IPS-11a (cell line): ENCODE results near the gene PCSK5.

Experiments used
- H3K4me3 ChIP-seq: one replicate; pipeline ENCODE4 v1.5.1; 2013; ENCODE audit warnings: low read depth, low read length, control low read depth

PCSK5 gene

DNA sequence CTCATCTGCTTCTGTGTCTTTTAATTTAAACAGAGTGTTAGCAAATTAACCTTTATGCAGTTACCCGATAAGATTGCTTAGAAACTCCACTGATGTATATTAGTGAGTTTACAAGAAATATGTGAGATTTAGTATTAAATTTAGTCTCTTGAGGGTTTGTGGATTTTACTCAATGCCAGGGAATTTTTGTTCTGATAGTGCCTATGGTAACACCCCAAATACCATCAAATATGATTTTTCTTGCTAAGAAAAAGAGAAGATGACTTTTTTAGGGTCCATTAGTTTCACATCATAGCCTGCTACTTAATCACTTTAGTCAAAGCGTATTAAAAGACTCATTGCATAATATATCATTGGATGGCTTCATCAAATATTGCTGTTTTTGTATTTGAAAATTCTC is 224.9 kb downstream of the PCSK5 start:
- no peak overlapping the region for H3K4me3 ChIP-seq

DNA sequence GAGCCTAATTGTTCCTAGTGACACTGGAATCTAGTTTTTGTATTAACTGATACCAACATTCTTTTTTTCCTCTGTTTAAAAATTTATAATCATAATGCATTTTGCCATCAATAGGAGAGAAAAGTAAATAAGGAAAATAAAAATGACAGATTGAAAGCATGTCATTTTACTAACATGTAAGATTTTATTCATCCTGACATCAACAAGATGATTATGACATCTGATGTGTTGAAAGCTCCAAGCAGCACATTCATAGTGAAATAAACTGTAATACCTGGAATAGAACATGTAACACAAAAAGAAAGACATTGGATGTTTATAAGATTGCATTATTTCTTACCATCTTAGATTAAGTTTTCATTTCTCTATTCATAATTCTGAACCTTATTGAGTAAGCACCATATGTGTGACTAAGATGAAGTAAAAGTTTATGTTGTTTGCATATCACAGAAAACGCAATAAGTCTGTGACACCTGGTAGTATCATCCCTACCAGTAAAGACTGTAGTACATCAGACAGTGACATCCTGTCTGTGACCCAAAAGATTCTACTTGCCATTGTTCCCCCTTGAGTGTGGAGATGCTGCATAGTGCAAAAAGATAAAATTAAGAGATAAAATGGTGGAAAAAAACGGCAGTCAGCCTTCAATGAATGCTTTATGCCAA is 225.6 kb downstream of the PCSK5 start:
- H3K4me3 ChIP-seq: no peak overlapping the region

DNA sequence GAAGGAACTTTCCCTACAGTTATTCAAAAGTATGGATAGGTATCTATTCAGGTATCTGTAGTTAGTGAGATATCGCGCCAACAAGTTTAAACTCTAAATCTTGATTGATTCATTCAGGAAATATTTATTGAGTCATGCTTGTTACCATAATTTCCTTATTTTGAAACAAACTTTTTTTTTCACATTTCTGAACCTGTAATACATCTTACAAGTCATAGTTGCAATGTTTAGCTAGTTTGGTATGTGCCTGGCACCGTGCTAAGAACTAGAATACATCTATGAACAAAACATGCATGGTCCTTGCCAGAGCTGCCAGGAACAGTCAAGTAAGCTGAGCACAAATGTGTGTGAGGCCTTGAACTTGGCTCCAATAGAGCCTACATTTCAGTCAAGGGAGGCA is 226.4 kb downstream of the PCSK5 start:
- H3K4me3 ChIP-seq: no peak overlapping the region

DNA sequence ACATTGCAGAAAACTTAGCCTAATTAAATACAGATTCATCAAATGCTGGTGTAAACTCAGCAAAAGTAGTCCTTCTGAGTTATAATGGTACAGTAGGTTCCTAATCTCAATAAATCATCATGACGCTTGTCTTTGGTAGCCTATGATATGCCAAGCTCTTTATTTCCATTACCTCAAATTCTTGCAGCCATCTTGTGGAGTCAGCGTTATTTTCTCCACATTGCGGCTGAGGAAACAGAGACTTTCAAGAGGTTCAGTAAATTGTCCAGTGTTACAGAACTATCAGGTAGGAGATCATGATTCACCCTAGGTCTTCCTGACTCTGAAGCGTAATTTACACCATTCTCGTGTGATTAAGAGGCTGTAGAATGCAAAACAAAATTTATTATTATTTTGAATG is 237.2 kb downstream of the PCSK5 start:
- H3K4me3 ChIP-seq: no peak overlapping the region

DNA sequence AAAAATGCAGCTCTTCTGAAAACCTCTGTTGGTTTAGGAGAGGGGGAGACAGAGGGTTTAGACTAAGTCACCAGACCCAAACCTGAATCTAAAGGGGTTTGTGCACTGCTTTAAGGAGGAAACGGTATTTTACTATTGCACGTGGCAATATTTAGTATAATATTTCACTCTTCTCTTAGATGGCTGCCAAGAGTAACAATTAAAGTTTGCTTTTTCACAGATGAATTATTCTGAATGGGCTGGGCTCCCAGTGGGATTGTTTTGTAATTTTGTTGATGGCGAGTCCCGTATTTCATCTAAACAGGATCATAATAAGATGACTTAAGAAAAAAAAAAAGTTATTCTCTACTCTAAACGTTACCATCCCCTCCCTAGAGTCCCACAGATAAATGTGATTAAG is 245.4 kb downstream of the PCSK5 start:
- H3K4me3 ChIP-seq: no peak overlapping the region

DNA sequence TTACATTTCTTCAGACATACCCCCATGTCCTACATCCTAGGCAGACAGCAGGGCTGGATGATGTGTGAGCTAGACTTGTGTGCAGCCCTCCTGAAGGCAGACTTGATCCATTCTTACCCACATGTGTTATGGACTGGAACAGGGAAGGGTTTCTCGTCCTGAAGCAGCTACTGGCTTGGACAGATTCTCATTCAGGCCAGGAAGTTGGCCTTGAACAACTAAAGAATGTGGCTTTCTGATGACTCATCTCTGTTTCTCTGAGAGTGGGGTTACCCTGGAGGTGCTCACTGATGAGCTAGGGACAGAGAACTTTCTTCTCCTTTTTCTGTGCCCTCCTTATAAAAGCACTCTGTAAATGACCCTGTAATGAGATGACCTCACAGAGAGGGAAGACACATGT is 246.5 kb downstream of the PCSK5 start:
- H3K4me3 ChIP-seq: no peak overlapping the region

DNA sequence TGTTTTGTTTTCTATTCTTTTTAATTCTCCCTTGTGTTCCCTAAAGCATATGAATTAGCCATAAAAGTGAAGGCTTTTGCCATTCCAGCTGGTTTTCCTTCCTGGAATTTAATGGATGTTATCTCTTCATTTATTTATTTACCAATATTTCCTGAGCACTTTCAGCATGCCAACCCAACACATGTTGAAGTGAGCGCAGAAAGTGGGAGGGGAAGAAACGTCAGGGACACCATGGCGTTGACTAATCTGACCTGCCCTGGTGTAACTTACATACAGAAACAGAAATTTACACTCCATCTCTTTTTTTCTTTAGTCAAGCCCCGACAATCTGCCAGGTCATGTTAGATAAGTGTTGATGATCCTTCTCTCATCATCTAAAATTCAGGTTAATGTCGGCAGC is 247.5 kb downstream of the PCSK5 start:
- no peak overlapping the region for H3K4me3 ChIP-seq

DNA sequence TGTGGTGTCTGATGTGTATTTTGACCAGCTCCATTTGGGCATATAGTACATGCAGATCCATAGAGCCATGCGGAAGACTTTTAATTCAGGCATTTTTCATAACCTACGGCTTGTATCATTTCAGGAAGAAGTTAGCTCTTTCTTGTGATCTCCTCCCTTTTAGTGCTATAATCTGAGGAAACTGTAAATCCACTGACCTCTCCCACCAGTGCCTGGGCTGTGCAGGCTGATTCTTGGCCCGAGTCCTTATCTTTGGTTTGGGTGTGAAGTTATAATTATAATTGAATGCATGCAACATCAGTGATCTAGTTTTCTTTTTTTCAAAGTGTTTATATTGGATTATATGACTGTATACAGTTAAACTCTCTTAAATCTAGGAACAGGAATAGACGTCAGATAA is 247.9 kb downstream of the PCSK5 start:
- no peak overlapping the region for H3K4me3 ChIP-seq

DNA sequence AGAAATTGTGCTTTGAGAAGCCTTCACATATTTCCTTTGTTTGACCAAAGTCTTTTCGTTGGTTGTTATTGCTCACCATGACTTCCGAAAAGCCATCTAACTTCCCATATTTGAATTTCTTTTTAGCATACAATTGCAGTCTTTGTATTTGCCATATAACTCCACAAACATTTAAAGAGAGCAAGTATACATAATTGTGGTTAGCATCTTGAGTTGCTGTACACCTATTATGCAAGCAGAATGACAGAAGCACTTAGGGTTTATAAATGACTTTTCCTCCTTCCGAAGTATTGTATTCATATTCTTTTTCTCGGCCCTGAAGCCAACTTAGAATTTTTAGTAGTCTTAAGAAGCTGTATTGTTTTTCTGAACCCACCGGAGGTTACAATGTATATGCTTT is 253.4 kb downstream of the PCSK5 start:
- H3K4me3 ChIP-seq: no peak overlapping the region

DNA sequence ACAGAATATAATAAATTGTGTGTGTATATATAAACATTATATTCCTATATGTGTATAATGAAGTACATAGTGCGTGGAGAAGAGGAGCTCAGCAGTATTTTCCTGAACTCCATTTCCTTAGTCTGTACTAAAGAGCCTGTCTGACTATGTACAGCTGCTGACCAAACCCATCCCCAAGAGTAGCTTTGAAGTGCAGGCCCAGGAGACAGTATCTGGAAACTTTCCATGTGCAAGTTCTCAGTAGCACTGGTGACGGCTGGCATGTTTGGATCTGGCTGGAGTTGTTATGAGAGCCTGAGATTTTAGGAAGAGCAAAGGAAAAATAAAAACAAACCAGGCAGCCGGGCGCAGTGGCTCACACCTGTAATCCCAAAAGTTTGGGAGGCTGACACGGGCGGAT is 259.5 kb downstream of the PCSK5 start:
- H3K4me3 ChIP-seq: no peak overlapping the region

DNA sequence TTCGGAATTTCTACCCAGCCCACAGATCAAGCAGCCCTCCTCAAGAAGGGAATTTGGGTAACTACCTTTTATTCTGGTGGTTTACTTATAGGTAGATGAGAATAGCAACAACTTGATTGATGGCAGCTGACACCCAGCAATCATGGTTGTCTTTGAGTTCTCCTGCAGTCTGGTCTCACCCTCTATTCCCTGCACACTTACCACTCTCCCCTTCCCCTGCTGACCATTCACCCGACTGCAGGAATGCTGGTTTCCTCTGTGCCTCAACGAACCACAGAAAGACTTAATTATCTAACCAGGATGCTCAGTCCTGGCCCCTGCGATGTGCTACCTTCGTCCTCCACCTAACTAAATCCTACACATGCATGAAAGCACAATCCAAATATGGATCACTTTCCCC is 260.8 kb downstream of the PCSK5 start:
- H3K4me3 ChIP-seq: no peak overlapping the region

DNA sequence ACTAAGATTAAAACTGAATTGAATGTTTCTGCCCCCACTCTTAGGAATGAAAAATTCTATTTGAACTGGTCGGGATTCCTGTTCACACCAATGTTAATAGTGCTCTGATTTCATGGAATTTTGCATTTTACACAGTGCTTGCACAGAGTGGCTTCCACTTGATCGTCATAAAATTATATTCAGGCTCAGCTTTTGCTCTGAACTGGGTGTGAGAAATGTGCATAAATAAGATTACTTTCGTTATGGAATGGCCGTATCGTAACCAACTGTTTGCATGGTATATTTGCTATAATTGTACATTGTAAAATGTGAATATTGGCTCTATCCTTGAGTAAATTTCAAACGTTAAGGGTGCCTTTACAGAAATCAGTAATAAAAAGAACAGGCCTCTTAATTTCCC is 262.9 kb downstream of the PCSK5 start:
- H3K4me3 ChIP-seq: no peak overlapping the region

DNA sequence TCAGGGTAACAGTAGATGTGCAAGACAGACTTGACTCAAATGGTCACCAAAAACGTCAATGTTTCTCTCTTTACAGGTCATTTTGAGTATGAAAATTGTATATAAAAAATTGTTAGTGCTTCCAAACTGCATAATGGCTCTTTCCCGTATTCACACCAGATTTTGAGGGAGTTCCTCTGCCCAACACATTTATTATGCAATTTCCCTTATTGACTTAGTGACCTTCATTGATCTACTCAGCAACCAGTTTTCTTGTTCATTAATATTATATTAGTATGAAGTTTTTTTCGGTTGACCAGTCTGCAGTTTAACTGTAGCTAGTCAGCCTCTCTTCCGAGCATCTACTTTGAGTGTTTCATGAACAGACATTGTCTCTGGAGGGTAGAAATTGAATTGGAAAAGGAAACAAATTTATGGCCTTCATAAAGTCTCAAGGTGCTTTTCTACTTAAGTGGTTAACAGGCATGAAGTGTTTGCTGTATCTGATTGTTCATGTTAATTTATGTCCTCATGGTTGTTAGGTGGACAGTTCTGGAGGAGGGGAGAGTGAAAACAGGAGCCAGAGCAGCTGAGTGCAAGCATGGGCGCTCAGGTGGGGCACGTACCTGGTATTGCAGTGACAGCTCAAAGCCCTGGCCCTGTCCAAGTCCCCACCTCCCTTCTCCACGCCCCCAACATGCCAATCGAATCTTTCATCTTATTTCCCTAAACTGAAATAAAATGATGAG is 263.6 kb downstream of the PCSK5 start:
- H3K4me3 ChIP-seq: no peak overlapping the region

DNA sequence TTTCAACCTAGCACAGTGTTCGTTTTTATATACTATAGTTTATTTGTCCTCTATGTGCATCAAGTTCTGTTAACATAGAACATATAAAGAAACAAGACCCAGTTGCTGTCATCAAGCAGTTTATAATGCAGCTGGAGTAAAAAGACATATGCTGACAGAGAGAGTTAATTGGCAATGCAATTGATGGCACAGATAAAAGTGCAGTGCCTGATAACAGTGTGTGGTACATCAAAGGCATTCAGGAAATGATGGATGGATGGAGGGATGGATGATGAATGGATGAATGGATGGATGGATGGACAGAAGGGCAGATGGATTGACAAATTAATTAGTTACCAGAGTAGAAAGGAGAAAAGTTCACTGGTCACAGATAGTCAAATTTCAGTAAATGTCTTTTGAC is 264.9 kb downstream of the PCSK5 start:
- no peak overlapping the region for H3K4me3 ChIP-seq

DNA sequence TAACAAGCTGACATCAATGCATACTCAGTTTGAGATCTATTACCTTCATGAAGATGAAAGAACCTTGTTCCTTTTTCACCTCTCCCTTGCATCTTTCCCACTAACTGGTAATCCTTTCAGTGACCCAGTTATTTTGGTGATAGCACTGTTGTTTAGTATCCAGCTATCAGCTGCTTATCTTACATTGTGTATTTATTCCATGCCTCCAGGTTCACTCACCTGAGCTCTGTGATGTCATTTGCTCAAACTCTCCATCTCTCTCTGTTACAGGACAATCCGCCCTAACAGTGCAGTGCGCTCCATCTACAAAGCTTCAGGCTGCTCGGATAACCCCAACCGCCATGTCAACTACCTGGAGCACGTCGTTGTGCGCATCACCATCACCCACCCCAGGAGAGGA is 268.2 kb downstream of the PCSK5 start:
- no peak overlapping the region for H3K4me3 ChIP-seq

DNA sequence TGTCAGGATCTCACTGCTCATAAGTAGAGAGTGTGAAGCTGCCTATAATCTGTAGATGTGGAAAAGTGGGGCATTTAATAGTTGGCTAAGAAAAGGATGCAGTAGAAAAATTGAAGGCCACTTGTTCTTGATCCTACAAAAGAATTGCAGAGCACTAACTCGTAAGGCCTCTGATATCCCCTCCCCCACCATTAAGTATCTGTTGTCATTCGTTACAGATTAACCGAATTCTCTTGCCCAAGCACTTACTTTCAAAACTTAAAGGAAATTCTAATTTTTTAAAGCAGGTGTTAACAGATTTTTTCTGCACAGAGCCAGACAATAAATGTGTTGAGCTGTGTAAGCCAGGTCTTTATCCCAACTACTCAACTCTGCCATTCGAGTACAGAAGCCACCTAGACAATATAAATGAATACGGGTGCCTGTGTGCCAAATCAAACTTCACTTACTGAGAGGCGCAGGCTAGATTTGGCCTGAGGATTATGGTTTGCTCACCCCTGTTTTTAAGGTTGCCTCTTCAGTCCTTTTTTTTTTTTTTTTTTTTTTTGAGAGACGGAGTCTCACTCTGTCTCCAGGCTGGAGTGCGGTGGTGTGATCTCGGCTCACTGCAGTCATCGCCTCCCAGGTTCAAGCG is 268.9 kb downstream of the PCSK5 start:
- H3K4me3 ChIP-seq: no peak overlapping the region

DNA sequence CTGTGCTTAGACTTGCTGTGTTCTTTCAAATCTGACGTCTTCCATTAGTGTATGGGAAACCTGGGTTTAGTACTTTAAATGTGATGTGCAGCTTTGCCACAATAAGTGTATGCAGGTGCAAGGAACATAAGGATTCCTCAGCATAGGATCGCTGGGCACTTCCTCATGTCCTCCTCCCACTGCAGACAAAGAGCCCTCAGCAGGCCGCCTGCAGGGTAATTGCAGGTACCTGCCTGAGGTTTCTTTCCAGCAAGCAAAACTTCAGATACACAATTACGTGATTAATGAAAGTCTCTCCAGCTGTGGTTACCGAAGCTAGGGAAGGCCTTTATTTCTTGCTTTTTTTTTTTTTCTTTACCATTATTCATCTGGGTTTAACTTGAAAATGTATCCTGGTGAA is 270.6 kb downstream of the PCSK5 start:
- no peak overlapping the region for H3K4me3 ChIP-seq

DNA sequence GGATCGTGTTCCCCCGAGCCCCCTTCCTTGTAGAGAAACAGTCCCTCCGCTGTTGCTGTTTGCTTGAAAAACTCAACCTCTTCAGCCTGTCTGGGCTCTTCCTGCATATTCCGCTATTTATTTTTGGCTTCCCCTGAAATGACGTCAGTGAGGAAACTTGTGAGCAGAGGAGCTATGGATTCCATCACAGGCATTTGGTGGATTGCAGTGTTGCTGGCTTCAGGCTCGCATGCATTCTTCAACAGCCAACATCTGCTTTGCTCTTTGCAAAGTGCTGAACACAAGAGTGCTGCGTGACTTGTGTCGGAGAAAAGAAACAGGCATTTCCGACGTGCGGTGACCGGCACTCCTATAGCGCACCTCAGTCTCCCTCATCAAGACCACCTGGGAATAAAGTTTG is 271.1 kb downstream of the PCSK5 start:
- no peak overlapping the region for H3K4me3 ChIP-seq

DNA sequence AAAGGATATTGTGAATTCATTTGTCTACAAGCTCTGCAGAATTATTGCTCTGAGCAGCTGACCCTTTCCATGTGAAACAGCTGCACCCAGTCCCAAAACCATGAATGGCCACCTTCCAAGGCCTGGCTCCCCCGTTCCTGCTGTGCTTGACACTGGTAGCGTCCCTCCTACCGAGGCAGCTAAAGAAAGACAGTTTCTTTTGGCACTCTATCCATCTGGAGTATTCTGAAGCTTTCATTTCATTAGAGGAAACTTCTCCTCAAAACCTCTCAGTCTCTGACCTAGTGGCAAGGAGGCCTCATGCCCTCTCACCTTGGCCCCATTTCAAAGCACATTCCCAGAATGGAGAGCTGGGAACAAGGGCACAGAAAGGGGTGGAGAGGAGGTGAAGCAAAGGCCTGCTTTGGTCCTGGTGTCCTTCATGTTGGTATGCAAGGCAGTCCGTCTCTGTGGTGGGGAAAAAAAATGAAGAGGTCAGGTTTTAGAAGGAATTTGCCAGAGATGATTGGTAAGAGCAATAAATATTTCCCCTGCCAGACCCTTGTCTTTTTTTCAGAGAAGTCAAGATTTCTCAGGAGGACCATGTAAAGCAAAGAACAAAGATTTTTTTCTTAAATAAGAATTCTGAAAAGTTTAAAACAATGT is 271.7 kb downstream of the PCSK5 start:
- H3K4me3 ChIP-seq: no peak overlapping the region

DNA sequence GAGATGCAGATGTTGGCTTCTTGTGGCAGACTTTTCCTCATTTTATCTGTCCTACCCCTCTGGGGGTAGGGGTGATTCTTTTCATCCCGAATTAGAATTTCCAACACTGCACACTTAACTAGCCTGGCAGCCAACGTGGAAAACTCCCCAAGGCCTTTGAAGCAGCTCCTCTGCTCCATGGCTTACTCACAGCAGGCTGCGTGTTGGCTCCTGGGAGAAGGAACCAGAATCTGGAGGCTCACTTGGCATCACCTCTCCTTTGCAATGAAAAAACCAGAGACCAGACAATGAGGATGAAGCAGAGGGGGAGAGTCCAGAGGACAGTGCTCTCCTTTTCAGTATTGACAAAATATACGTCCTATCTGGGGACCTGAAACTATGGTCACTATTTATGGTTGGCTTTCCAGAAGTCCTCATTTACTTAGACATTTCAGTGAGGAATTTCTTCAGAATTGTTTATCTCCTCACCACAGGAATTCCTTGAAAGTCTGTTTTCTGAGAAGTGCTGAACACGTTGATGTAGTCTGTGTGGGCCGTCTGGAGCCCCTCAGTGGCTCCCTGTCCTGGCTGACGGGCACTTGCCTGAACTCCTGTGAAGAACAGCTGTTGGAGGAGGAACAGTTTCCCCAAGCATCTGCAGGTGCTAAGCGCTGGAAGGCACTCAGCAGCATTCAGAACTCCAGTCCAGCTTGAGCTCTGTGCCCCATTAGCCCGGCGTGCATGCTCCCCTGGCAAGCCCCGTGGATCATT is 272.5 kb downstream of the PCSK5 start:
- H3K4me3 ChIP-seq: no peak overlapping the region

DNA sequence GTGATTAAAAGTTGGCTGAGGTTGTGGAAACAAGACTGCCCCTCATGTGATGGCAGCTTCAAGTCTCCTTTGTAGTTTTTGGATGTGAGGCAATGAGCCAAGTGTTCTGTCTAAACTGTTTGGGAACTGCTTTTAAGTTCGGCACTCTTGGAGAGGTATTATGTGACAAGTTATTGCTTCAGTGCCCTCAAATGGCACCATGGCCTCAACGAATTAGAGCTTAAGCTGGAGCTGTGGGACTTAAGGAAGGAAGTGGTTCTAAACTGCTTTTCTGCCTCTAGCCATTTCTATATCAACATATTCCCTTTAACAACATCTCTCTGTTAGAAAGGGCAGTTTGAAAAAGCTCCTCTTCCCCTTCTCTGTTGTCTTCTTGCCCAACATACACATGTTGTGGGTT is 276.1 kb downstream of the PCSK5 start:
- no peak overlapping the region for H3K4me3 ChIP-seq
